ENCODE measurements around the gene MCM9. TPM values are rescaled to one million over a fixed set of nuclear protein-coding genes. Genes with fewer than 3 reads are reported as not detected.
"Not testable (repeated sequence)": the region's sequence is repeated elsewhere in the genome, so short reads cannot be mapped to it uniquely, and the experiment has no call there.

The MCM9 gene
- total RNA-seq, 1 donor, result 11.4 TPM

DNA sequence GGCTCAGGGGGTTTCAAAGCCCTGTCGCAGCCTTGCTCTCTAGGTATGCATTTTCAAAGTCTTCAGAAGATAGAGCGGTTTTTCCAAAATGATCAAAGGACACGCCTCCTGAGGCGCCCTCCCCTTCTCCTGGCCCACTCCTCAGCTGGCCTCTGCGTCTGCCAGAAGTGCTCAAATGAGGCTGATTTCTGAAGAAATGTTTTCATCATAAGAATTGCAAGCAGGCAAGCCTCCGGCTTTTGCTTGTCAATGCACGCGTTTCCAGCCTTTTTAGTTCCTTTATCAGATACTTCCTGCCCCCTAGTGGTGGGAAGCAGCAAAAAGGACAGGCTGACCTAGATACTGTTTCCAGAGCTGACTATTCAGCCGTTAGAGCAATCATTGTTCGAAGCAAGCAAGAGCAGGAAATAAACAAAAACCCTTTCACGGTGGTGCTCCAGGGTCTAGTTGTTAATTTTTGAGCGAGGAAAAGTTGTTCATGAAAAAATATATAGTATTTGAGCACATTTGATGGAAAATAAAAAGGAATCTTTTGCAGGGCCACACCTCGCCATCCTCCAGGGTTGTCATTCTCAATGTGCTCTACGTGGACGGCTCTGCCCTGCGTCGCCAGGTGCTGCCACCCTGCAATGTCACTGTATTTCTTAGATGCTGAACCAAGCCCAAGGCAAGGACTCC is 134.4 kb downstream of the MCM9 start:
- DNase-seq (ENCODE audit: low read depth), result peak; percentile 90
- TF ChIP-seq CTCF (IDR thresholded peaks at IDR 0.05; ENCODE audit: insufficient read depth, low read length), result peak; percentile 91
- peak overlapping the region; percentile 28 for H3K4me3 ChIP-seq (ENCODE audit: low read depth, low read length)

GRCh38 chr6:118799826-118800225 is 135.1 kb downstream of the MCM9 start:
- no peak for TF ChIP-seq CTCF (IDR thresholded peaks at IDR 0.05; ENCODE audit: insufficient read depth, low read length)
- no peak overlapping the region for H3K4me3 ChIP-seq (ENCODE audit: low read depth, low read length)
- no peak for DNase-seq (ENCODE audit: low read depth)

DNA sequence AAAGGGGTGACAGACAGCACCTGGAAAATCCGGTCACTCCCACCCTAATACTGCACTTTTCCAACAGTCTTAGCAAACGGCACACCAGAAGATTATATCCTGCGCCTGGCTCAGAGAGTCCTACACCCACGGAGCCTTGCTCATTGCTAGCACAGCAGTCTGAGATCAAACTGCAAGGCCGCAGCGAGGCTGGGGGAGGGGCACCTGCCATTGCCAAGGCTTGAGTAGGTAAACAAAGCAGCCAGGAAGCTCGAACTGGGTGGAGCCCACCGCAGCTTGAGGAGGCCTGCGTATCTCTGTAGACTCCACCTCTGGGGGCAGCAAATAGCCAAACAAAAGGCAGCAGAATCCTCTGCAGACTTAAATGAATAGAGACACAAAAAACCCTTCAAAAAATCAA is 138.4 kb downstream of the MCM9 start:
- not testable (repeated sequence) for H3K4me3 ChIP-seq (ENCODE audit: low read depth, low read length); DNase-seq (ENCODE audit: low read depth)

DNA sequence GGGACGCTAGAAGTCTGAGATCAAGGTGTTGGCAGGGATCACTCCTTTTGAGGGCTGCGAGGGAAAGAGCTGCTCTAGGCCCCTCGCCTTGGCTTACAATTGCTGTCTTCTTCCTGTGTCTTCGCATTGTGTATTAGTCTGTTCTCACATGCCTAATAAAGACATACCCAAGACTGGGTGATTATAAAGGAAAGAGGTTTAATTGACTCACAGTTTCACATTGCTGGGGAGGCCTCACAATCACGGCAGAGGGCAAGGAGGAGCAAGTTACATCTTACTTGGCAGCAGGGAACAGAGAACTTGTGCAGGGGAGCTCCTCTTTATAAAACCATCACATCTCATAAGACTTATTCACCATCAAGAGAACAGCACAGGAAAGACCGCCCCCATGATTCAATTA is 143.5 kb downstream of the MCM9 start:
- DNase-seq (ENCODE audit: low read depth), result no peak
- H3K4me3 ChIP-seq (ENCODE audit: low read depth, low read length), result no peak overlapping the region
- no peak for TF ChIP-seq CTCF (IDR thresholded peaks at IDR 0.05; ENCODE audit: insufficient read depth, low read length)

- no peak overlapping the region for H3K4me3 ChIP-seq (ENCODE audit: low read depth, low read length)
- TF ChIP-seq CTCF (IDR thresholded peaks at IDR 0.05; ENCODE audit: insufficient read depth, low read length), result no peak
- no peak for DNase-seq (ENCODE audit: low read depth)
Observed at GRCh38 chr6:118789954-118790353, 145.0 kb downstream of the MCM9 start.

DNA sequence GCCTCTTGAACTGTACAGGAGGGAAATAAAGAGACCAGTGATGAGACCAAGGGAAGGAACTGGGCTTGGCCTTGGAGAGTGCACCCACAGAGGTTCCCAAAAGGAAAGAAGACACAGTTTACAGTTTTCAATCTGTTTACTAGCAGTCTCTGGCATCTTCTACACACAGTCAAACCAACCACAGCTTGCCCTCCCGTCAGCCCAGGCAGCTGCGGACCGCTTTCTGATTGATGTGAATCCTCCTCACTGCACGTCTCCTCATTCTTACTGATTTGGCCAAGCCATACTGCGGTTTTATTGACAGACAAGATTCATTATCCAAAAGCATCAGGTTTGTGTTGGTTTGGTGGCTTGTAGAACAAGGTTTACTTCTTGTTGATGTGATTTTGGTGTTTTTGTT is 145.5 kb downstream of the MCM9 start:
- no peak overlapping the region for H3K4me3 ChIP-seq (ENCODE audit: low read depth, low read length)
- TF ChIP-seq CTCF (IDR thresholded peaks at IDR 0.05; ENCODE audit: insufficient read depth, low read length), result no peak
- no peak for DNase-seq (ENCODE audit: low read depth)

- no peak for TF ChIP-seq CTCF (IDR thresholded peaks at IDR 0.05; ENCODE audit: insufficient read depth, low read length)
- H3K4me3 ChIP-seq (ENCODE audit: low read depth, low read length), result no peak overlapping the region
- DNase-seq (ENCODE audit: low read depth), result no peak
Observed at GRCh38 chr6:118788702-118789101, 146.3 kb downstream of the MCM9 start.
